ENCODE data around the gene PTGR3.

DNA sequence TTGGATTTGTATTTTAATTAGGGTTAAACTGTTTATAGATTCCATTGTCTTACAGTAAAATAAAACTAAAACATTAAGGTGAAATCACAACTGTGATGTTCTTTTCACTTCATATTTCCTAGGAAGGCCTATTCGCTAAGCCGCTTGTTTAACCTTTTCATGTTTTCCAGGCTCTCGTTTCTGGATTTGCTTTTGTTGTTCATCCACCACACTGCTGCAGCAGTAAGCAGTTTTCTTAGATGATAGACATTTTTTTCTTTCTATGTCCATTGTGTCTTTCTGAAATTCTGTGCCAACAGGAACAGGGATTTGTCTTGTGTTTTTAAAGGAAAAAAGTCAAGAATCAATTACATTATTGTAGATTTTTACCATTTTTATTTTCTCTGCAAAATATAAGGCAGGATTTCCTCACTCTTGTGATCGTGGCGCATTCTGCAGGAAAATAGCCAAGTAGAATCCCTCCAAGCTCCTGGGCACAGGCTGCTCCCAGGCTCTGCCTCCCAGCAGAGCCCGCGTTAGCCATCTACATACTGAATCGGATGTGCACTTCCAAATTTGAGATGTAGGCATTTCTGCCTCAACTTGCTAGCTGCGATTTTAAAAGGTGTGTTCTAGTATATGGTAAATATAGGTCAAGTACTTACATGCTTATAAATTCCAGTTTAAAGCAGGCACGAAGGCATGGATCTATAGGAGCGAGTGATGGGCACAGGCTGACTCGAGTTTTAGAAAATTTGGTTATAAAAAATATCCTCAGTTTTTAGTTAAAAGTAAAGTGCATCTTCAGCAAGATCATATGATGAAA, 11.8 kb upstream of the PTGR3 start:
- TF ChIP-seq ZNF202 (tag by site-specific recombination; IDR thresholded peaks at IDR 0.05; ENCODE audit: borderline replicate concordance) = no peak
- no peak for TF ChIP-seq ZNF324 (tag by site-specific recombination; IDR thresholded peaks at IDR 0.05)
- TF ChIP-seq, protein P1, sequence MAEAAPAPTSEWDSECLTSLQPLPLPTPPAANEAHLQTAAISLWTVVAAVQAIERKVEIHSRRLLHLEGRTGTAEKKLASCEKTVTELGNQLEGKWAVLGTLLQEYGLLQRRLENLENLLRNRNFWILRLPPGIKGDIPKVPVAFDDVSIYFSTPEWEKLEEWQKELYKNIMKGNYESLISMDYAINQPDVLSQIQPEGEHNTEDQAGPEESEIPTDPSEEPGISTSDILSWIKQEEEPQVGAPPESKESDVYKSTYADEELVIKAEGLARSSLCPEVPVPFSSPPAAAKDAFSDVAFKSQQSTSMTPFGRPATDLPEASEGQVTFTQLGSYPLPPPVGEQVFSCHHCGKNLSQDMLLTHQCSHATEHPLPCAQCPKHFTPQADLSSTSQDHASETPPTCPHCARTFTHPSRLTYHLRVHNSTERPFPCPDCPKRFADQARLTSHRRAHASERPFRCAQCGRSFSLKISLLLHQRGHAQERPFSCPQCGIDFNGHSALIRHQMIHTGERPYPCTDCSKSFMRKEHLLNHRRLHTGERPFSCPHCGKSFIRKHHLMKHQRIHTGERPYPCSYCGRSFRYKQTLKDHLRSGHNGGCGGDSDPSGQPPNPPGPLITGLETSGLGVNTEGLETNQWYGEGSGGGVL (tag by site-specific recombination; IDR thresholded peaks at IDR 0.05) = no peak
- TF ChIP-seq ZNF157 (tag by site-specific recombination; IDR thresholded peaks at IDR 0.05) = no peak
- TF ChIP-seq REPIN1 (tag by site-specific recombination; IDR thresholded peaks at IDR 0.05; ENCODE audit: low read depth) = no peak
- no peak for TF ChIP-seq ZNF701 (tag by site-specific recombination; IDR thresholded peaks at IDR 0.05)
- TF ChIP-seq, protein P2, sequence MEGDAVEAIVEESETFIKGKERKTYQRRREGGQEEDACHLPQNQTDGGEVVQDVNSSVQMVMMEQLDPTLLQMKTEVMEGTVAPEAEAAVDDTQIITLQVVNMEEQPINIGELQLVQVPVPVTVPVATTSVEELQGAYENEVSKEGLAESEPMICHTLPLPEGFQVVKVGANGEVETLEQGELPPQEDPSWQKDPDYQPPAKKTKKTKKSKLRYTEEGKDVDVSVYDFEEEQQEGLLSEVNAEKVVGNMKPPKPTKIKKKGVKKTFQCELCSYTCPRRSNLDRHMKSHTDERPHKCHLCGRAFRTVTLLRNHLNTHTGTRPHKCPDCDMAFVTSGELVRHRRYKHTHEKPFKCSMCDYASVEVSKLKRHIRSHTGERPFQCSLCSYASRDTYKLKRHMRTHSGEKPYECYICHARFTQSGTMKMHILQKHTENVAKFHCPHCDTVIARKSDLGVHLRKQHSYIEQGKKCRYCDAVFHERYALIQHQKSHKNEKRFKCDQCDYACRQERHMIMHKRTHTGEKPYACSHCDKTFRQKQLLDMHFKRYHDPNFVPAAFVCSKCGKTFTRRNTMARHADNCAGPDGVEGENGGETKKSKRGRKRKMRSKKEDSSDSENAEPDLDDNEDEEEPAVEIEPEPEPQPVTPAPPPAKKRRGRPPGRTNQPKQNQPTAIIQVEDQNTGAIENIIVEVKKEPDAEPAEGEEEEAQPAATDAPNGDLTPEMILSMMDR (tag by site-specific recombination; IDR thresholded peaks at IDR 0.05) = no peak
- no peak for TF ChIP-seq ZNF175 (tag by site-specific recombination; IDR thresholded peaks at IDR 0.05)
- no peak for TF ChIP-seq ZNF138 (tag by site-specific recombination; IDR thresholded peaks at IDR 0.05; ENCODE audit: borderline replicate concordance)
- TF ChIP-seq ZNF571 (tag by site-specific recombination; IDR thresholded peaks at IDR 0.05) = no peak
- no peak for TF ChIP-seq ZBTB20 (tag by site-specific recombination; IDR thresholded peaks at IDR 0.05)
- TF ChIP-seq ZBTB21 (tag by site-specific recombination; IDR thresholded peaks at IDR 0.05) = no peak
- TF ChIP-seq RBAK (tag by site-specific recombination; IDR thresholded peaks at IDR 0.05) = no peak
